GM21529 (cell line): Measurements from ENCODE around the gene NALCN.

ENCODE experiments used
- ATAC-seq: cut with Tn5 transposase; IDR thresholded peaks from one replicate; pipeline ENCODE4 v1.9.1; 2021; ENCODE audit not compliant: unreplicated experiment

The NALCN gene

DNA sequence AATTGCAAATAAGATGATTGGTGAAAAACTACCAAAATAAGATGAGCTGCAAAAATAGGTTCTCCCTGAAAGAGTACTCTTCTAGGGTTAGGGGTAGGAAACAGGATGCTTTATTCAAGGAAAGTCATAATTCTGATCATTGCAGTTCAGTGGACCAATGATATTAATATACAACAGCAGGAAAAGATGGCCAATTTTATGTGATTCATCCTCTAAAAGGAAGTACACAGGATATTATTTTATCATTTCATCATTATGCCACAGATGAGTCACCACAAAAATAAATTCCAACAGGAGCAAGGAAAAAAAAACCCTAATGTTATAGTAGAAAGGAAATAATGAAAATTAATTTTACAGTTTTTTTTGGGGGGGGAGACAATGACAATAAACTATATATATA is 205.0 kb downstream of the NALCN start:
- no peak for ATAC-seq

DNA sequence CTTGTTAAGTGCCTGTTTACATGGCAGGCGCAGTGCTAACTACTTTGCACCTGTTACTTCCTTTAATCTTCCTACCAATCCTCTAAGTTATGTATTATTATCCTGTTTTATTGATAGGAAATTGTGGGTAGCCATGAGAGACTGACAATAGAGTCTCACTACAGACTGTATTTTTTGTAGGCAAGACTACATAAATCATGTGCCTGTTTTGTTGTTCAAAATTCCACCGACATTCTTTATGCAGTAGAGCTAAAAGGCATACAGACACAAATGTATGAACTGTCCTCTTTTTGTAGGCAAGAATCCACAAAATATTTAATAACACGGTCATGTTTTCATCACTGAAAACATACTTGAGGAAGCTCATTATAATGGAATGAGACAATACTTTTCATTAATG is 205.5 kb downstream of the NALCN start:
- ATAC-seq, result no peak

DNA sequence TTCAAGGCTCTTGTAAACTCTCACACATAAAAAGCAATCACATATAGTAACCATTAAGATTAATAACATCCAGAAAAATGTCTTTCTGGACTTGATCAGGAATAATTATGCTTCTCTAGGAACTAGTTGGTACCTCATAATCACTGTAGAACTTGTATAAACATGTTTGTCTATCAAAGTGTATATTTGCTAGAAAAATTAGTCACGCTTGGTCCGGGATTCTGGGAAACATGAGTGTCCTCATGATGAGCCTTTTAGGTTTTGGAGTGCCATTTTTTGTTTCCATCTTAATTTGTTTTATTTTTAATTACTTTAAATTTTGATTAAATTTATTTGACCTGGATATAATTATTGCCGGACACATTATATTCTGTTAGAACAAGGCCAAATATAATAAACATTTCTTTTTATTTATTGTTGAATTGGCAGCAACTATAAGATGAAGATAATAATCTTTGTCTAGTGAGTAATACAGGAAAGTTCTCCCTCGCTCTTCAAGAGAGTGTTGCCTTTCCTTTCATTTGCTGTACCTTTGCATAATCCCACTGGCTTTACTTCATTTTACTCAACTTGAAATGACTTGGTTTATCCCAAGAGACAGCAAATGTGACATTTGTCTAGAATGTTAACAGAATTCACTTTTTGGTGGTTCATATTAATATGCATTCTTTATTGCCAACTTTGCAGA is 207.0 kb downstream of the NALCN start:
- no peak for ATAC-seq

DNA sequence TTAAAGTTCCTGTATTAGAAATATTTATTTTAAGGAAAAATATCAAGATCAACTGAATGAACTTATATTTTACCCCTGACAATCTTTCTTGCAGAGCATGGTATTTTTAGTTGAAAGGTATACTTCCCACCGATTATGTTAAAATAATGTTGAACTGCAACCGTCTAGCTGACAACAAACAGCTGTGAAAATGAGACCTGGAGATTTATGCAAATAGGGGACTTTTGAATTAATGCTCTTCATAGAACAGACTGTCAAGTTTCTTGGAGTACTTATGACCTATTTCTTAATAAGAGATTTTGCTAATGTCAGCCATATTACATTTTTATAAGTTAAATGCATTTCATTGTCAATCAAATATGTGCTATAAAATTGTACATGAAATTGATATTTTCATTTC is 210.9 kb downstream of the NALCN start:
- no peak for ATAC-seq

DNA sequence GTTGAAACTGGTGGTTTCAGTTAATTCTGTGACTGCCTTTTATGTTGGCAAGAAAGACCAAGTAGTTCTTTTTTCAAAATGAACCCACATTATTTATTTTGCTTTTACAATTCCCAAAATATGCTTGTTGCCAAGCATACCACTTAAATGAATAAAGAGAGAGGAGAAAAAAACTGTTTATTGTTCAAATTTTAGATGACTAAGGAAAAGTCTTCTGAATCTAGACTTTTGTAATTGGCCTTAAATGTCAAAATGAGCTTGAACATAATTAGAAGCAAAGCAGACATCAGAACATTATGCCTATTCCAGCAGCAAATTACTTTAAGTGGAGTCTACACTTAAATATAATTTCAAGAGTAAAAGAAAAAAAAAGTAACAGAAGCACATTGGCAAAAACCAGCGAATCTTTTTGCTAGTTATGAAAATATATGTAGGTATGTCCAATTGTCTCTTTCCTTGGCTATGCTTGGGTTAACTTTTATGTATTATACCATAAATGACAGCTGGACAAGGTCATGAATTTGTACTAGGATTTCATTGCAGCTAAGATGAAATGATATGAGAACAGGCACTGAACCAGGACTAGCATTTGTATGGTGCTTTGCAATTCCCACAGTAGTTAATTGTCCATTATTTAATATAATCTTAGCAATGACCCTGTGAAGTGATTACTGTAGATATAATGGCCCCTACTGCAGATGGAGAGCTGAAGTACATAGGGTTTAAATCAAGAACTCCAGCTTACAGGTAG is 211.9 kb downstream of the NALCN start:
- no peak for ATAC-seq

DNA sequence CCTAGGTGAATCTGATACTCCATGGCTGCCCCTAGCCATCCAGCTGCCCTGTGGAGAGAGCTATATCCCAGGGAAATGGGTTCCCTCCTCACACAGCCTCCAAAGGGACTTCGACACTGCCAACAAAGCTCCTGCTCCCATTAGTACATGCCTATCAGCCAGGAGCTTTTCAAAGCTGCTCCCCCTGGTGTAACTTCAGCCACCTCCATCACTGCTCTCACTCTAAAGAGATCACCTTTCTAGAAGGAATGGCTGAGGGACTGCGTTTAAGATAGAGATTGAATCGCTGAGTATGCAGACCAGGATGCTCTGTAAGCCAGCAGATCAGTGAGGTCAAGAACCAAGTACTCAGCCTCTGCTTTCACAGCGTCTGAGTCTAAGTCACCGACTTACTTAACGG is 213.7 kb downstream of the NALCN start:
- ATAC-seq, result no peak

DNA sequence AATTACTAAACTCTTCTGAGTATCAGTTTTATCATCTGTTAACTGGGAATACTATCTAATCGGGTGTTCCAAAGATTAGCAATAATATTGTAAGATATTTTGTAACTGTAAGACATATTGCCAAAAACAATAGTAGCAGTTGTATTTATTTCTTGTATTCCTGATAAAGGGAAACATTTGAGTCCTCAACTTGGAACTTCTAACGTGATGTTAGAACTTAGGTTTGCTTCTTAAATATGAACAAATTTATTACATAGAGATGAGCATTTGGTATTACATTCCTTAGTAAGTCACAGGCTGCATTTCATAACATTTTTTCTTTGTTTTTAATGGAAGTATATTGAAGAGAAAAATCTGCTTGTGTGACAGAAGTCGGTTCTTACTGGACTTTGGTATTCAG is 225.3 kb downstream of the NALCN start:
- ATAC-seq, result no peak

DNA sequence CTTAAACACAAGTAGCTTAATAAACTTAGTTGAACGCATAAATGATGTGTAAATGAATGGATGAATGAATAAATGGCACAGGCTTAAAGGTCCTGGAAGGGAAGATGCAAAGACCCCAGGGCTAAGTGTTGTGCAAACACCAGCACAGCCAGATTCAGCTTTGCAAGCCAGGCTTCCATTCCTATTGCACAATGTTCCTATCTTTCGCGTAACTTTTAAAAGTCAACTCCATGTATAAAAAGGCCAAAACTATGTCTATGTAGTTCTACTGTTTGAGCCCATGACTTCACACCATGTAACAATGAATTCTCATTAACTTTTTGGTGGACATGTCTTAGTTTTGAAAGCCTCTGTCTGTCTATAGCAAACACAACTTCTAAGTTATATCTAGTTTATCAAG is 226.0 kb downstream of the NALCN start:
- no peak for ATAC-seq

DNA sequence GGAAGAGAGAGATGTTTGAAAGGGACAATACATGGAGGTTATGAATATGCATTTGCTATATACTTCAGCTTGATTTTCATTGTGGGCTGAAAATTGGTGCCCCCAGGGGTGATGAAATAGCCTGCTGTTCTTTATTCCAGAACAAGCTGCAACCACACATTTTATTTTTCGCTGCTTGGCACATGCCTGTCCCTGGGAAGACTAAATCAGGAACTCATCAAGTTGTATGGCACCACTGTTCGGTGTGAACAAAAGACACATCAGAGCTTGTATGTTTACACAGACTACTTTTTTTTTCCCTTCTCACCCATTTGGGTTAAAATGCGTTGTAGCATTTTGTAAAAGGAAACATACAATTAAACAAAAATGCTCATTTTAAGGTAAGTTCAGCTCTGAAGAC is 230.7 kb downstream of the NALCN start:
- ATAC-seq, result no peak

DNA sequence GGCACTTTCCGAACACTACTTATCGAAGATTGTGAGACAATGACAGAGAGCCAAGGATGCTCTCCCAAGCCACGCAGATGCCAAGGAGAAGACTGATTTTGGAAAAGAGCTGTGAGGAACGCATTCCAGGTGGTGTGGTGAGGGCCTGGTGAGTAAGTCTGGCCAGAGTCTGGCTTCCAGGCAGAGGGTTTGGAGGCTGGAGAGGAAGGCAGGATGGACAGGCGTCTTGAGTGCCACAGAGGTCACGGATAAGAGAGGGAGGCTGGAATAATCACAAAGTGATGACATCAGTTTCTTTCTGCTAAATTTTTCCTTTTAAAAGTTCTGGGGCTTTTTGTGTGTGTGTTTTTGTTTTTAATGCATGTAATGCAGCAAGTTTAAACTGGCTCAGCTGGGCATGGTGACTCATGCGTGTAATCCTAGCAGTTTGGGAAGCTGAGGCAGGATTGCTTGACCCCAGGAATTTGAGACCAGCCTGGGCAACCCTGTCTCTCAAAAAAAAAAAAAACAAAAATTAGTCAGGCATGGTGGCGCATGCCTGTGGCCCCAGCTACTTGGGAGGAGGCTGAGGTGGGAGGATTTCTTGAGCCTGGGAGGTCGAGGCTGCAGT is 235.1 kb downstream of the NALCN start:
- ATAC-seq, result no peak

DNA sequence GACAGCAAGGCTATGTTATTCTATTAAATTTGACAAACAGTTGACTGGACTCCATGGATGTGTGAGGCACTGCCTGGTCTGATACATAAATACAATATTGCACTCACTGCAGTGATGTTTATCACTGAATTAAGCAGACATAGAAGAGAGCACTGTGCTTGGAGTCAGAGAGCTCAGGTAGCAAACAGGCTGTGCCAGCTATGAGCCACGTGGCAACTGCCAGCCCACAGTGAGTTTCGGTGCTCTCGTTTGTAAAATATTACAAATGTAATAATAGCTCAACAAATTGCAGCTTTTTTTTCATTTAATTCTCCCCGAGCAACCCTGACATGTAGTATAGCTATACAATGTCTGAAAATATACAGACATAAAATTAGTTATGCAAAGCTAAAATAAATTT is 237.3 kb downstream of the NALCN start:
- ATAC-seq, result no peak

DNA sequence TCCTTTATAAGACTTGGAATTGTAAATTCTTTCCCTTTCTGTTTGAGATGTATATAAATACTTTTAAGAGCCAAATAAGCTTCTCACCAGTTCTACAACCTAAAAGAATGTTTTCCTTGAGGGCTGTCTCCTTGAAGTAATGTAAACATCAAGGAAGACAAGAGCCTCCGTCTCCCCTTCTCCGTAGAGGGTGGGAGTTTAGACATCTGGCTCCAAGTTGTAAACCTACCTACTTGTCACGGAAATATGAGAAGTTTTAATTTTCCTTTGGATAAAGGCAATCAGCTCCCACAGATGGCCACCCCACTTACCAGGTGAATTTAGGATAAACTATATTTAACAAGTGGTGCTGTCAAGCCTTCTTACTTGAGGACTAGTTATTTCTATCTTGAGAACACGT is 237.9 kb downstream of the NALCN start:
- ATAC-seq, result no peak

DNA sequence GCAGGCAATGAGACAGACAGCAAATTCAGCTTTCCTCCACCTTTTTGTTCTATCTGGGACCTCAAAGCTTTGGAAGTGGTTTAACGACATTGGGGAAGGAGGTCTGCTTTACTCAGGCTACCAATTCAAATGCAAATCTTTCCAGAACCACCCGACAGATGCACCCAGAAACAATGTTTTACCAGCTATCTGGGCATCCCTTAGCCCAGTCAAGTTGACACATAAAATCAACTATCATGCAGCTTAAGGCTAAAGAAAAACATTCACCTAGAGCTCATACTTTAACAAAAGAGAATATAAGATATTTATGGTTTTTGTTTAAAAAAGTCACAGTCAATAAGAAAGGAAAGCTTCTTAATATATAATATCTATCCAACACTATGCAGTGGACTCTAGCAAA is 246.0 kb downstream of the NALCN start:
- ATAC-seq, result no peak

DNA sequence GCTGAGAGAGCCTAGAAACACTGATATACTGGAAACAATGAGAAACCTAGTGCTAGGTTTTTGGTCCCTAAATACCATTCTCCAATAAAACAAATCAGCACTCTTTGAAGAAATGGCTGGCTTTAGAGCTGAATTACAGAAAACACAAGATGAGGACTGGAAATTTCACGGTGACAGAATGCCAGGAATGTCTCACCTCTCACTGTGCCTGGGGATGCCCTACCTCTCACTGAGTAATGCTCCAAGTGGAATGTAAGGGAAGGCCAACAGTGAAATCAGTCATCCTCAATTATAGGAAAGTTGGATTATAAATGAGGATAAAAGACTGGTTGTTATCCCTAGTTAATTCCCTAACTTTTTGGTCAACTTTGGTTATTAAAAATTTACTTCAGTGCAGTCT is 259.0 kb downstream of the NALCN start:
- ATAC-seq, result no peak

DNA sequence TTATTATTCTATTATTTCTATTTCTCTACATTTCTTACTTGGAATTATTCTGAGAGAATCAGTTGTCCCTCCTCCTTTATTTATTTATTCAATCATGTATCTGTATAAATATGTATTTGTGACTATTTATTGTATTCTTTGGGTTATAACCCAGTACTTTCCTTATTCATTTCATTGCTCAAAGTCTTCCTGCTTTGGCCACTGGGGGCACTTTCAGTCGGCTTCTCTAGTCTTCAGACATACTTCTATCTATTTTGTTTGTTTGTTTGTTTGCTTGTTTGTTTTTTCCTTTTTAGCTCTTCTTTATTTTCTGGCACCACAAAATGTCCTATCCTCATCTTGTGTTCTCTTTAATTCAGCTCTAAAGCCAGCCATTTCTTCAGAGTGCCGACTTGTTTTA is 260.4 kb downstream of the NALCN start:
- ATAC-seq, result no peak

DNA sequence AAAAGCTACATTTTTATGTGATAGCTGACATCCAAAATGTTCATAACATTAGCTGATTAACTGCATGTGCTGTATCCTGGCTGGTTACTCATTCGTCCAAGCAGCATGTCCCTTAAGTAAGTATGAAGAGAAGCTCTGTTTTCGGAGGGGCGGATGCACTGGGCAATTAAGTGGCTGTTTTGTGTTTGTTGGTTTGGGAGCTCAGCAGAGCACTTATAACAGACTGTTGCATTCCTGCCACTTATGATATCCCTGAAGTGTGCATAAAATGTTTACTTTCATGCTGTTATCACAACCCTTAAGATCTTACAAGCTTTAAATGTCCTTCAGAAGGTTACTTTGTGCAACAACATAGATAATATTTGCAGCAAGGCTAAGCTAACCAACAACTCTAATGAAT is 264.1 kb downstream of the NALCN start:
- no peak for ATAC-seq

DNA sequence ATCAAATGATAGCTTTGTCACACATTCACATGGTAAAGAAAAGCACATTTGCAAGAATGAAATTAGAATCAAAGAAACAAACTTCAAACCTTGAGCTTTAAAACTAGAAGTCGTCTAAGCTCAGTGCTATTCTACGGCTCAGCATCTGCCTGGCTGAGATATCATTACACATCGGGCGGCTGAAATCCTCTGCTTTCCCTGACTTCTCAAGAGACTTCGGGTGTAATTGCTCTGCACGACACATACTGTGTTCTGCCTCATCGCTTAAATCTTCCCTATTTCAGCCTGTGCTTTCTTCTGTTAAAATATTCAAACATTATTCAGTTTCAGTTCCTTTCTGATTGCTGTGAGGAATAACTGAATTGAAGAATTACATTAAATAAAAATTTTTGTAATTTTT is 265.3 kb downstream of the NALCN start:
- no peak for ATAC-seq

DNA sequence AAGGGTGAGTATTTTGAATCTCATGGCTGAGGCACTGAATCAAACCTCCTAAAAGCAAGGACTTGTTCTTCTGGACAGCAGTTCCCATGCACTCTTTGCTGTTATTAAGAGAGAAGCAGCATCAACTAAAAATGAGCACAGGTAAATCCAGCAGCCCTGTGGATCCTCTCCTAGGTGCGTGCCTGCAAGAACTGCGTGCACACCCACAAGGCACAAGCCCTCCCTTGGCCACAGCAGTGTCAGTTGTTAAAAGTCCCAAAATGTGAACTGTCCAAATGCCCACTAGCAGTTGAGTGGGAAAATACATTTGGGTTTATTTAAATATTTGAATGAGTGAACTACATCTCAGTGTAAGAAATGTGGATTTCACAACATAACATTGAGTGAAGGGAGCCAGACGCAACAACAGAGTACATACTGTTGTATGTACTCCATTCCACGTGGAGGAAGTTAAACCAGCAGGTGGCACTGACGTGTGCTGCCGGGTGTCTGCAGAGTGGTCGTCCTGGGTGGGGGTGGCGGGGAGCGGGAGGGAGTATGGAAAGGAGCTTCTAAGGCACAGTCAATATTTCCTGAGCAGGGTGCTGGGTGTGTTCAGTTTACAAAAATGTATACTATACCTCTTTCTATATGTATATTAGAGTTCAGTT is 266.4 kb downstream of the NALCN start:
- ATAC-seq, result no peak

DNA sequence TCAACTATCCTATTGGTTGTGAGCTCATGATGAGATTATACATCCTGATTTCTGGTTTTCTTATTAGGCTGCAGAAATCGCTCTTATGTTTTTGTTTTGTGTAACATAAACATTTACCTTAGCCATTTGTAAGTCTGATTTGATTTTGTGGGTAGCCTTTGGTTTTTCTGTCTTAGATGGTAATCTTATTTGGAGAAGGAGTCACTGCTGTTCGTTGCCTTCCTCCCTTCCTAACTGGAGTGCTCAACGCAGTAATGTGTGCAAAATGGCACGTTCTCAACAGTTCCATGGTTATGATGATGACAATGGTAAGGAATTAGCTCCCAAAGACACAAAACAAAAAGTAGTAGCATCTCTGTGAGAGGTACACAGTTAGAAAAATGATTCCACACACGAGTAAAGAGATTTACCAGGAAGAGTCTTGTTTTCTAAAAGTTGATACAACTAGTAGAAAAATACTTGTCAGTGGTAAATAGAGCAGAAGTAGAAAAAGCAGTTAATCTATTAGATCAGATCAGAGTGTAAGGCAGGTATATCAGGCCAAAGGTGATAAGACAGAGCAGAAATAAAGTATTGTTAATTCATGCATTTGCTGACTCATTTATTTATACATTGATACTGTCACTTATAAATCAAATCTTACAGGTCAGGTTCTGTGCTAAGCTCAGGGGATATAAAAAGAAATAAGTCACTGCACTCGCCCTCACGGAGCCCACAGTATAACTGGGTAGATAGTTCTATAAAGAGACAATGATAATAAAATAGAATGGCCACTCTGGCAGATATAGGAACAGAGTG is 270.0 kb downstream of the NALCN start:
- no peak for ATAC-seq

DNA sequence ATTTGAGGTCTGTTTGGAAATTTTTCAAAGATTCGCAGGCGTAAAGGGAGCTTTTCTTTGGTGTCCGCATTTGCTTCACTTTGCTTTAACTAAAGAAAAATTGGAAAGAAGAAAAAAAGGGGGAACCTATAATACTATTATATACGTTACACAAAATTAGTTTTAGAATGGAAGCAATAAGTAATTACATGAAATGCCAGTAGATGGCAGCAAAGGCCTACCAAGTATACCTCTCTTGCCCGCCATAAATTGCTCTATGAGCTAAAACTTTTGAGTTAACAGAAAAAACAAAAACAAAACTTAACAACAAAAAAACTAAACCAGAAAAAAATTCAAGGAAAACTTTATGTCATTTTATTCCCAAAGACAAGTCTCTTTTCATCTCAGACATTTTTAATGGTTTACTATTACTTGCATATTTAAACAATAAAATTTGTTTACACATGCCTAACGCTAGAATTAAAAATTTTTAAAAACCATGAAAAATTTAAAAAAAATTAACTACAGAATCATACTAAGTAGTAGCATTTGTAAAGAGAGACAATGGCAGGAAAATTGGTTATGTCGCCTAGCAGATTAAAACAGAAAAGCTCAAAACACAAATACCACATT is 271.4 kb downstream of the NALCN start:
- peak; percentile 85 for ATAC-seq

DNA sequence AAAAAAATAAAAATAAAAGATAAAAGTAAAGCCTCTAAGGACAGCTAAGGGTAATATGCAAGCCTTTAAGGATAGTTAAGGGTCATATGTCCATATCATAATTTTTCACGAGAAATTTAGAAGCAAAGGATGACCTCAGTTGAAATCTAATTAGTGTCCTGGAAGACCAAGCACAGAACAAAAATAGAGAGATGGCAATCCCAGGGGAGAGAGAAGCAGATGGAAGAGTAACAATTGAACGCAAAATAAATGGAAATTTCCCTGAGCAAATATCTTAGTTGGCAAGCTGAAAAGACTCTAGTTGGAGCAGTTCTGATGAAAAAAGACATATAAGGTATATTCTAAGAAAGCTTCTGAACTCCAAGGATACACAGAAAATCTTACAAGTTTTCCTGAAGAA is 275.4 kb downstream of the NALCN start:
- no peak for ATAC-seq
